HCT116 (cell line): Measurements from ENCODE around the gene NHP2. TPM values are rescaled to one million over a fixed set of nuclear protein-coding genes. Genes with fewer than 3 reads are reported as not detected.

ENCODE experiments used
- ATAC-seq: fragments of 200-7000 bp; cut with Tn5 transposase; 2 replicates; pipeline ENCODE4 v1.9.1; 2020; ENCODE audit warnings: mild to moderate bottlenecking, moderate library complexity
- BruUV-seq: library from RNA; stranded (reverse); fragments of 400-500 nt; replicated peaks from 2 replicates; lab custom pipeline; 2021; lab: Mats Ljungman, UMichigan
- CTCF ChIA-PET: fragments of 300-600 bp; sonication (Branson Sonifier 250); formaldehyde crosslinking; loops from one replicate; lab custom pipeline; 2021; ENCODE audit warnings: antibody characterized with exemption; lab: Charles Lee
- POLR2A ChIA-PET: fragments of 300-600, 350-600 bp; sonication (Branson Sonifier 250); formaldehyde crosslinking; loops from one replicate; lab custom pipeline; 2021; ENCODE audit warnings: antibody characterized with exemption; lab: Charles Lee
- RAD21 ChIA-PET, 2 experiments: fragments of 300-600 bp; sonication (Branson Sonifier 250); formaldehyde crosslinking; loops; one replicate each; lab custom pipeline; 2023; ENCODE audit warnings: low total read pairs in 2 of 2; ENCODE audit not compliant: uncharacterized antibody in 2 of 2, unreplicated experiment in 2 of 2, low non-redundant PET in 1 of 2; lab: Charles Lee
- DNase-seq: peaks from one replicate; pipeline ENCODE4 v3.0.0-alpha.2; 2010; ENCODE audit warnings: low read depth, low spot score
- H2AFZ ChIP-seq: fragments of 200-600 bp; shearing (Covaris generic), sonication (generic); 2 replicates; pipeline ENCODE4 v1.6.1; 2017; ENCODE audit warnings: low read depth, mixed run types, mixed read lengths, antibody characterized with exemption, low read length; ENCODE audit not compliant: poor library complexity, severe bottlenecking
- H3K27ac ChIP-seq: 2 replicates; pipeline ENCODE4 v1.5.1; 2012; ENCODE audit warnings: low read depth, low read length
- H3K27me3 ChIP-seq: fragments of 200-600 bp; sonication (generic); 2 replicates; pipeline ENCODE4 v1.6.1; 2016; ENCODE audit warnings: mixed run types, low read length, mixed read lengths; ENCODE audit not compliant: insufficient read depth
- H3K36me3 ChIP-seq, 2 experiments: fragments of 200-500 bp in 1 of 2; fragments of 200-600 bp in 1 of 2; sonication (Bioruptor generic) in 1 of 2; sonication (generic) in 1 of 2; 2 replicates each; pipeline versions ENCODE4 v1.5.1 to v1.6.1; 2014 to 2016; ENCODE audit warnings: low read length in 2 of 2, inconsistent platforms in 1 of 2, mixed read lengths in 1 of 2, mixed run types in 1 of 2; ENCODE audit not compliant: insufficient read depth in 2 of 2, control insufficient read depth in 1 of 2
- H3K4me1 ChIP-seq, 2 experiments: fragments of 200-600 bp in 1 of 2; sonication (generic) in 1 of 2; 2 replicates each; pipeline versions ENCODE4 v1.5.1 to v1.6.1; 2012 to 2017; ENCODE audit warnings: low read length in 2 of 2, inconsistent platforms in 1 of 2, mild to moderate bottlenecking in 1 of 2, mixed read lengths in 1 of 2, mixed run types in 1 of 2, moderate library complexity in 1 of 2; ENCODE audit not compliant: insufficient read depth in 2 of 2, control insufficient read depth in 1 of 2
- H3K4me2 ChIP-seq: fragments of 200-600 bp; sonication (generic); 2 replicates; pipeline ENCODE4 v1.6.1; 2017; ENCODE audit warnings: mixed run types, low read length, mixed read lengths
- H3K4me3 ChIP-seq, 2 experiments: fragments of 200-600 bp in 1 of 2; sonication (generic) in 1 of 2; replicated peaks in 1 of 2; 2 replicates each; pipeline ENCODE4 v1.5.1; 2011 to 2016; ENCODE audit warnings: low read length in 2 of 2, control low read depth in 1 of 2, low read depth in 1 of 2, mild to moderate bottlenecking in 1 of 2, mixed read lengths in 1 of 2, mixed run types in 1 of 2
- H3K79me2 ChIP-seq: fragments of 200-600 bp; sonication (generic); 2 replicates; pipeline ENCODE4 v1.6.1; 2017; ENCODE audit warnings: mild to moderate bottlenecking, mixed run types, low read length, moderate library complexity, mixed read lengths; ENCODE audit not compliant: insufficient read depth
- H3K9ac ChIP-seq: fragments of 200-600 bp; sonication (generic); 2 replicates; pipeline ENCODE4 v1.6.1; 2016; ENCODE audit warnings: low read length, mixed read lengths
- H3K9me2 ChIP-seq: fragments of 200-600 bp; sonication (generic), shearing (Covaris generic); 2 replicates; pipeline ENCODE4 v1.6.1; 2017; ENCODE audit warnings: mixed run types, mild to moderate bottlenecking, moderate library complexity; ENCODE audit not compliant: insufficient read depth
- H3K9me3 ChIP-seq, 2 experiments: fragments of 200-500 bp in 1 of 2; fragments of 200-600 bp in 1 of 2; sonication (Bioruptor generic) in 1 of 2; sonication (generic) in 1 of 2; 2 replicates each; pipeline ENCODE4 v1.6.1; 2014 to 2017; ENCODE audit warnings: low read length in 2 of 2, mixed read lengths in 2 of 2, inconsistent platforms in 1 of 2, low read depth in 1 of 2, mild to moderate bottlenecking in 1 of 2, mixed run types in 1 of 2, moderate library complexity in 1 of 2; ENCODE audit not compliant: control insufficient read depth in 1 of 2, insufficient read depth in 1 of 2
- H4K20me1 ChIP-seq: fragments of 200-600 bp; sonication (generic), shearing (Covaris generic); 2 replicates; pipeline ENCODE4 v1.6.1; 2017; ENCODE audit warnings: mixed run types, mild to moderate bottlenecking, moderate library complexity; ENCODE audit not compliant: insufficient read depth
- CBX3 ChIP-seq: IDR thresholded peaks from 2 replicates; pipeline ENCODE4 v1.6.1; 2012; ENCODE audit warnings: low read depth
- EZH2 ChIP-seq: fragments of 200-600 bp; sonication (generic); IDR thresholded peaks from 2 replicates; pipeline ENCODE4 v1.6.1; 2017; ENCODE audit warnings: antibody characterized with exemption, mixed run types
- EZH2phosphoT487 ChIP-seq: fragments of 200-600 bp; IDR thresholded peaks from 2 replicates; pipeline ENCODE4 v1.6.1; 2018; ENCODE audit warnings: antibody characterized with exemption, borderline replicate concordance
- FOSL1 ChIP-seq: IDR thresholded peaks from 2 replicates; pipeline ENCODE4 v1.6.1; 2012; ENCODE audit warnings: low read depth
- REST ChIP-seq: IDR thresholded peaks from 2 replicates; pipeline ENCODE4 v1.6.1; 2012; ENCODE audit warnings: low read depth
- SRF ChIP-seq: IDR thresholded peaks from 2 replicates; pipeline ENCODE4 v1.6.1; 2012; ENCODE audit warnings: low read depth
- TCF7L2 ChIP-seq: IDR thresholded peaks from 2 replicates; pipeline ENCODE4 v1.7.0; 2011; ENCODE audit warnings: borderline replicate concordance, inconsistent platforms; ENCODE audit not compliant: insufficient read depth, insufficient read length; ENCODE audit errors: extremely low read depth
- YY1 ChIP-seq: IDR thresholded peaks from 2 replicates; pipeline ENCODE4 v1.6.1; 2011; ENCODE audit warnings: low read length, low read depth, moderate library complexity, mild to moderate bottlenecking; ENCODE audit not compliant: insufficient replicate concordance; ENCODE audit errors: extremely low read depth
- ZBTB33 ChIP-seq: IDR thresholded peaks from 2 replicates; pipeline ENCODE4 v1.6.1; 2011; ENCODE audit warnings: mild to moderate bottlenecking, low read length, moderate library complexity; ENCODE audit not compliant: insufficient replicate concordance; ENCODE audit errors: extremely low read depth
- intact Hi-C: fragments of 100-400 bp; cut with micrococcal nuclease; formaldehyde crosslinking; loops from 2 replicates; pipeline ENCODE4 v1.10.0; 2022
- total RNA-seq: library from RNA; stranded (reverse); gene quantifications from one replicate; pipeline ENCODE4 v1.2.1, GENCODE V29; 2021; ENCODE audit not compliant: unreplicated experiment

Gene NHP2
- total RNA-seq, 1 experiment from 2014 or later, result 260 TPM

- ATAC-seq (no peak), DNase-seq (no peak)
- Histone ChIP-seq H3K9ac (no peak overlapping the region), H4K20me1 (no peaks in the 10 kb centered on the region), H3K4me2 (no peak overlapping the region), H3K27ac (no peak overlapping the region), H3K4me3 (no peak overlapping the region), H3K9me3 (no peaks in the 10 kb centered on the region), H3K9me2 (no peaks in the 10 kb centered on the region), H3K27me3 (no peaks in the 10 kb centered on the region), H2AFZ (no peak overlapping the region), H3K79me2 (peaks cover 6% of the 10 kb centered on the region), H3K4me1 (peaks cover 0 to 7% of the 10 kb centered on the region in 2 experiments; a peak in 1 of 4 replicates), H3K36me3 (no peaks in the 10 kb centered on the region; a peak in 1 of 4 replicates)
- BruUV-seq, result no TSS peak
- ChIA-PET POLR2A (interaction anchor here (1.0 kb wide), 1 partner anchor 9 kb away, joined by 3 read pairs; no protein-coding TSS in a partner anchor), RAD21 (no interaction called here), CTCF (no interaction called here)
- intact Hi-C loops, result no loop called here
- no peak for TF ChIP-seq TCF7L2
- no peak for TF ChIP-seq FOSL1
- TF ChIP-seq EZH2phosphoT487, result no peak
- no peak for TF ChIP-seq CBX3
- TF ChIP-seq REST, result no peak
- TF ChIP-seq SRF, result no peak
- no peak for TF ChIP-seq EZH2
- TF ChIP-seq YY1, result no peak
- no peak for TF ChIP-seq ZBTB33
These were observed 27.1 kb downstream of the NHP2 start for GRCh38 chr5:178126556-178126955.
